ENCODE measurements around the gene RECK.
"Not testable (repeated sequence)": the region's sequence is repeated elsewhere in the genome, so short reads cannot be mapped to it uniquely, and the experiment has no call there.

Gene RECK

GRCh38 chr9:36158917-36159316 is 122.2 kb downstream of the RECK start:
- no peak for DNase-seq

- DNase-seq = not testable (repeated sequence)
Observed at GRCh38 chr9:36159509-36159908, 122.8 kb downstream of the RECK start.

GRCh38 chr9:36160126-36160525 is 123.4 kb downstream of the RECK start:
- not testable (repeated sequence) for DNase-seq

- DNase-seq = no peak
Observed at GRCh38 chr9:36161187-36161586, 124.5 kb downstream of the RECK start.

GRCh38 chr9:36162211-36162738 is 125.6 kb downstream of the RECK start:
- no peak for DNase-seq

GRCh38 chr9:36163049-36163785 is 126.5 kb downstream of the RECK start:
- DNase-seq = no peak

- DNase-seq = no peak
Observed at GRCh38 chr9:36163786-36164170, 127.1 kb downstream of the RECK start.

GRCh38 chr9:36164372-36164771 is 127.7 kb downstream of the RECK start:
- no peak for DNase-seq

GRCh38 chr9:36164989-36165388 is 128.3 kb downstream of the RECK start:
- DNase-seq = no peak

- DNase-seq = no peak
Observed at GRCh38 chr9:36165826-36166167, 129.1 kb downstream of the RECK start.

- peak; percentile 75 for DNase-seq
Observed at GRCh38 chr9:36166168-36166927, 129.6 kb downstream of the RECK start.

GRCh38 chr9:36169166-36169565 is 132.5 kb downstream of the RECK start, which contains the start of gene CCIN:
CCIN (plus strand) TSS chr9:36169388; CDS start chr9:36169503, 115 bp downstream.
- DNase-seq = no peak

GRCh38 chr9:36169708-36170107 is 133.0 kb downstream of the RECK start:
- DNase-seq = no peak

GRCh38 chr9:36170531-36170930 is 133.8 kb downstream of the RECK start:
- no peak for DNase-seq

- no peak for DNase-seq
Observed at GRCh38 chr9:36173861-36174260, 137.1 kb downstream of the RECK start.

Measured in central memory CD4-positive, alpha-beta T cell (primary cell).